Bronchial epithelial cell (primary cell): ENCODE results near the gene SYT7. TPM values are rescaled to one million over a fixed set of nuclear protein-coding genes. Genes with fewer than 3 reads are reported as not detected.

Experiments used
- DNase-seq: peaks from one replicate; pipeline ENCODE4 v3.0.0-alpha.2; 2010; ENCODE audit warnings: low read depth
- FAIRE-seq: peaks from 2 replicates; lab custom pipeline; 2011; peaks lifted over from hg19 to GRCh38; lab: Jason Lieb, UNC
- H3K27me3 ChIP-seq: 2 replicates; pipeline ENCODE4 v1.5.1; 2011; ENCODE audit warnings: low read length; ENCODE audit not compliant: control insufficient read depth, insufficient read depth
- H3K36me3 ChIP-seq: 2 replicates; pipeline ENCODE4 v1.5.1; 2011; ENCODE audit warnings: low read length; ENCODE audit not compliant: control insufficient read depth, insufficient read depth
- H3K4me3 ChIP-seq: 2 replicates; pipeline ENCODE4 v1.5.1; 2011; ENCODE audit warnings: mild to moderate bottlenecking, low read depth, low read length, control low read depth
- CTCF ChIP-seq: IDR thresholded peaks from 2 replicates; pipeline ENCODE4 v1.5.1; 2011; ENCODE audit warnings: mild to moderate bottlenecking, moderate library complexity, low read length, control low read depth, inconsistent platforms; ENCODE audit not compliant: insufficient read depth, severe bottlenecking
- total RNA-seq: library from RNA; depleted of rRNA; stranded (reverse); fragments of >200 nt; gene quantifications from 2 replicates; pipeline ENCODE4 v1.2.1, GENCODE V29; 2014

SYT7 gene
- total RNA-seq, 1 donor from 2014 or later, result 21.1 TPM

GRCh38 chr11:61549662-61550568 is 31.0 kb downstream of the SYT7 start:
- Histone ChIP-seq H3K4me3 (no peak overlapping the region), H3K36me3 (peaks cover 4% of the 10 kb centered on the region), H3K27me3 (peaks cover 2% of the 10 kb centered on the region)
- no peak for TF ChIP-seq CTCF
- DNase-seq (no peak), FAIRE-seq (no peak)

- FAIRE-seq, result no peak
- no peak for DNase-seq
- Histone ChIP-seq H3K4me3 (no peak overlapping the region), H3K27me3 (peaks cover 2% of the 10 kb centered on the region), H3K36me3 (peaks cover 4% of the 10 kb centered on the region)
- no peak for TF ChIP-seq CTCF
Measured at GRCh38 chr11:61549177-61549576, 31.7 kb downstream of the SYT7 start.

GRCh38 chr11:61547246-61547645 is 33.6 kb downstream of the SYT7 start:
- H3K4me3 ChIP-seq, result no peak overlapping the region
- FAIRE-seq (no peak), DNase-seq (no peak)
- H3K36me3 ChIP-seq, result peaks cover 4% of the 10 kb centered on the region
- no peaks in the 10 kb centered on the region for H3K27me3 ChIP-seq
- no peak for TF ChIP-seq CTCF

- Histone ChIP-seq H3K27me3 (no peaks in the 10 kb centered on the region), H3K36me3 (peaks cover 4% of the 10 kb centered on the region), H3K4me3 (no peak overlapping the region)
- no peak for TF ChIP-seq CTCF
- no peak for DNase-seq
- no peak for FAIRE-seq
Measured at GRCh38 chr11:61546663-61547062, 34.2 kb downstream of the SYT7 start.

- FAIRE-seq, result no peak
- no peak overlapping the region for H3K4me3 ChIP-seq
- no peak for DNase-seq
- TF ChIP-seq CTCF, result no peak
- H3K36me3 ChIP-seq, result peaks cover 4% of the 10 kb centered on the region
- no peaks in the 10 kb centered on the region for H3K27me3 ChIP-seq
Measured at GRCh38 chr11:61545921-61546320, 35.0 kb downstream of the SYT7 start.
